ENCODE measurements around the gene ZNF644.

ZNF644 gene

DNA sequence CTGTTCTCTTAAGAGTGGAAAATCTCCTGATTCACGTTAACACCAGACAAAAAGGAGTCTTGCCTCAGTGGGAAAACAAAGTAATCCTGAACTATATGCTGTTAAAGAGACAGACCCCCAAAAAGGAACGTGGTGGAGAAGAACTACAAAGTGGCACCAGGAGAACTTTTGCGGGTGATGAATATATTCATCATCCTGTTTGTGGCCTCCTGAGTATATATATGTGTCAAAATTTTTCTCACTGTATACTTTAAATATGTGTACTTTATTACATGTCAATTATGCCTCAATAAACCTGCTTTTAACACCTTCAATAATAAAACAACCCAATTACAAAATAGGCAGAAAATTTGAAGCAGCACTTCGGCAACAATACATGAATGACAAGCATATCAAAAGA, 31.1 kb downstream of the ZNF644 start:
- no peak overlapping the region for H3K27ac ChIP-seq (ENCODE audit: low read depth, low read length)

DNA sequence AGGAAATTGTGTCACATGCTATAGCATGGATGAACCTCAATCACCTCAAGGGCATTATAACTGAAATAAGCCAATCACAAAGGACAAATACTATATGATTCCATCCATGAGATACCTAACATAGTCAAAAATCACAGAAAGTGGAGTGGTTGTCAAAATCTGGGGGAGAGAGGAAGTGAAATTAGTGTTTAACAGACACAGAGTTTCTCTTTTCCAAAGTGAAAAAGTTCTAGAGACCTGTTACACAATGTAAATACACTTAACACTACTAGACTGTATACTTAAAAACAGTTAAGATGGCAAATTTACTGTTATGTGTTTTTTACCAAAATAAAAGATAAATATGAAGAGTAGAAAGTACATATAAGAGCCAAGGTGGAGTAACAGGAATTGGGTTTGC, 31.8 kb downstream of the ZNF644 start:
- no peak overlapping the region for H3K4me2 ChIP-seq (ENCODE audit: low read length)
- H3K9me2 ChIP-seq (replicated peaks; ENCODE audit: control insufficient read depth, low read length) = no peaks in the 10 kb centered on the region
- peaks cover 73% of the 10 kb centered on the region for H3K36me3 ChIP-seq (ENCODE audit: control insufficient read depth, low read length)
- peaks cover 12% of the 10 kb centered on the region; the same call in 1 of the 2 replicates for H3F3A ChIP-seq (ENCODE audit: control insufficient read depth, insufficient read depth)
- H3K27ac ChIP-seq (ENCODE audit: low read depth, low read length) = 0 out of 2 replicates have a peak overlapping the region, but pooled peaks have one; percentile 15
- peaks cover 34% of the 10 kb centered on the region for H3K4me1 ChIP-seq (ENCODE audit: control insufficient read depth, low read length)
- peaks cover 34% of the 10 kb centered on the region; the same call in 1 of the 2 replicates for H3K9me3 ChIP-seq (ENCODE audit: control insufficient read depth, insufficient read depth, low read length)
- peaks cover 100% of the 10 kb centered on the region for H3K79me2 ChIP-seq (ENCODE audit: control insufficient read depth, low read length)
- H4K20me1 ChIP-seq (ENCODE audit: control insufficient read depth, insufficient read depth, low read depth, low read length) = peaks cover 11% of the 10 kb centered on the region
- no peak for TF ChIP-seq EZH2phosphoT487 (IDR thresholded peaks at IDR 0.05; ENCODE audit: borderline replicate concordance, low read length)
- TF ChIP-seq, protein P1, sequence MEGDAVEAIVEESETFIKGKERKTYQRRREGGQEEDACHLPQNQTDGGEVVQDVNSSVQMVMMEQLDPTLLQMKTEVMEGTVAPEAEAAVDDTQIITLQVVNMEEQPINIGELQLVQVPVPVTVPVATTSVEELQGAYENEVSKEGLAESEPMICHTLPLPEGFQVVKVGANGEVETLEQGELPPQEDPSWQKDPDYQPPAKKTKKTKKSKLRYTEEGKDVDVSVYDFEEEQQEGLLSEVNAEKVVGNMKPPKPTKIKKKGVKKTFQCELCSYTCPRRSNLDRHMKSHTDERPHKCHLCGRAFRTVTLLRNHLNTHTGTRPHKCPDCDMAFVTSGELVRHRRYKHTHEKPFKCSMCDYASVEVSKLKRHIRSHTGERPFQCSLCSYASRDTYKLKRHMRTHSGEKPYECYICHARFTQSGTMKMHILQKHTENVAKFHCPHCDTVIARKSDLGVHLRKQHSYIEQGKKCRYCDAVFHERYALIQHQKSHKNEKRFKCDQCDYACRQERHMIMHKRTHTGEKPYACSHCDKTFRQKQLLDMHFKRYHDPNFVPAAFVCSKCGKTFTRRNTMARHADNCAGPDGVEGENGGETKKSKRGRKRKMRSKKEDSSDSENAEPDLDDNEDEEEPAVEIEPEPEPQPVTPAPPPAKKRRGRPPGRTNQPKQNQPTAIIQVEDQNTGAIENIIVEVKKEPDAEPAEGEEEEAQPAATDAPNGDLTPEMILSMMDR (IDR thresholded peaks at IDR 0.05; ENCODE audit: low read depth, low read length, poor library complexity, severe bottlenecking) = no peak
- no peaks in the 10 kb centered on the region for H3K27me3 ChIP-seq (ENCODE audit: control insufficient read depth, low read length)
- no peak overlapping the region for H3K4me3 ChIP-seq (ENCODE audit: low read length)

More for the DNA sequence above, 31.1 kb downstream of the ZNF644 start:
- peaks cover 7% of the 10 kb centered on the region for H4K20me1 ChIP-seq (ENCODE audit: control insufficient read depth, insufficient read depth, low read depth, low read length)
- no peak overlapping the region for H3K4me2 ChIP-seq (ENCODE audit: low read length)
- peaks cover 74% of the 10 kb centered on the region for H3K36me3 ChIP-seq (ENCODE audit: control insufficient read depth, low read length)
- H3K4me3 ChIP-seq (ENCODE audit: low read length) = no peak overlapping the region
- H3K4me1 ChIP-seq (ENCODE audit: control insufficient read depth, low read length) = peaks cover 34% of the 10 kb centered on the region
- no peak for TF ChIP-seq EZH2phosphoT487 (IDR thresholded peaks at IDR 0.05; ENCODE audit: borderline replicate concordance, low read length)
- TF ChIP-seq, protein P1 (IDR thresholded peaks at IDR 0.05; ENCODE audit: low read depth, low read length, poor library complexity, severe bottlenecking) = no peak
- H3K79me2 ChIP-seq (ENCODE audit: control insufficient read depth, low read length) = peaks cover 100% of the 10 kb centered on the region
- peaks cover 34% of the 10 kb centered on the region; the same call in 1 of the 2 replicates for H3K9me3 ChIP-seq (ENCODE audit: control insufficient read depth, insufficient read depth, low read length)
- H3K27me3 ChIP-seq (ENCODE audit: control insufficient read depth, low read length) = no peaks in the 10 kb centered on the region
- H3F3A ChIP-seq (ENCODE audit: control insufficient read depth, insufficient read depth) = peaks cover 8% of the 10 kb centered on the region; the same call in 1 of the 2 replicates
- no peaks in the 10 kb centered on the region for H3K9me2 ChIP-seq (replicated peaks; ENCODE audit: control insufficient read depth, low read length)

DNA sequence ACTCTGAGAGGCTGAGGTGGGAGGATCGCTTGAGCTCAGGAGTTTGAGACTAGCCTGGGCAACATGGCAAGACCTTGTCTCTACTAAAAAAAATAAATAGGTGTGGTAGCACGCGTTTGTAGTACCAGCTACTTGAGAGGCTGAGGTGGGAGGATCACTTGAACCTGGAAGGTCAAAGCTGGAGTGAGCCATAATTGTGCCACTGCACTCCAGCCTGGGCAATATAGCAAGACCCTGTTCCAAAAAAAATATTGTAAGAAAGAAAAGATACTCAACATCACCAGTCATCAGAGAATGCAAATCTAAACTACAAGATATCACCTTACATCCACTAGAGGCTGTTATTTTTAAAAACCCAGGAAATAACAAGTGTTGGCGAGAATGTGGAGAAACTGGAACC, 32.5 kb downstream of the ZNF644 start:
- TF ChIP-seq, protein P1 (IDR thresholded peaks at IDR 0.05; ENCODE audit: low read depth, low read length, poor library complexity, severe bottlenecking) = no peak
- TF ChIP-seq EZH2phosphoT487 (IDR thresholded peaks at IDR 0.05; ENCODE audit: borderline replicate concordance, low read length) = no peak
- peaks cover 14% of the 10 kb centered on the region; the same call in 1 of the 2 replicates for H3F3A ChIP-seq (ENCODE audit: control insufficient read depth, insufficient read depth)
- peaks cover 72% of the 10 kb centered on the region for H3K36me3 ChIP-seq (ENCODE audit: control insufficient read depth, low read length)
- no peaks in the 10 kb centered on the region for H3K9me2 ChIP-seq (replicated peaks; ENCODE audit: control insufficient read depth, low read length)
- H3K27me3 ChIP-seq (ENCODE audit: control insufficient read depth, low read length) = no peaks in the 10 kb centered on the region
- H3K4me1 ChIP-seq (ENCODE audit: control insufficient read depth, low read length) = peaks cover 34% of the 10 kb centered on the region
- H3K4me3 ChIP-seq (ENCODE audit: low read length) = no peak overlapping the region
- H3K27ac ChIP-seq (ENCODE audit: low read depth, low read length) = no peak overlapping the region
- peaks cover 100% of the 10 kb centered on the region for H3K79me2 ChIP-seq (ENCODE audit: control insufficient read depth, low read length)
- peaks cover 34% of the 10 kb centered on the region; the same call in 1 of the 2 replicates for H3K9me3 ChIP-seq (ENCODE audit: control insufficient read depth, insufficient read depth, low read length)
- H4K20me1 ChIP-seq (ENCODE audit: control insufficient read depth, insufficient read depth, low read depth, low read length) = peaks cover 11% of the 10 kb centered on the region
- no peak overlapping the region for H3K4me2 ChIP-seq (ENCODE audit: low read length)

All from DOHH2 (cell line).